ENCODE results near the gene ELFN1. TPM values are rescaled to one million over a fixed set of nuclear protein-coding genes. Genes with fewer than 3 reads are reported as not detected.

Gene ELFN1
- total RNA-seq, 4 donors from 2014 or later: 0.12 to 1.0 (median 0.46) TPM

- intact Hi-C loops (cut with DNase I; ENCODE audit: low total_unique reads): no loop called here
- Histone ChIP-seq H3K27me3 (no peaks in the 10 kb centered on the region), H3K4me1 (no peaks in the 10 kb centered on the region), H3K4me3 (no peak overlapping the region), H3K27ac (no peak overlapping the region), H3K36me3 (no peaks in the 10 kb centered on the region), H3K9me3 (no peaks in the 10 kb centered on the region)
- no peak for TF ChIP-seq CTCF (IDR thresholded peaks at IDR 0.05 in 4 of 5, conservative IDR thresholded peaks at IDR 0.05 in 1 of 5)
- no peak for TF ChIP-seq POLR2A (IDR thresholded peaks at IDR 0.05)
- ATAC-seq: no peak
- no peak for DNase-seq
- in situ Hi-C loops (cut with MboI; ENCODE audit: low sequenced_read_pairs in 4 of 4): no loop called here
These were observed 69.5 kb downstream of the ELFN1 start for GRCh38 chr7:1739593-1739992.

- Histone ChIP-seq H3K4me1 (no peaks in the 10 kb centered on the region), H3K27ac (no peak overlapping the region), H3K9me3 (no peaks in the 10 kb centered on the region), H3K36me3 (no peaks in the 10 kb centered on the region), H3K27me3 (no peaks in the 10 kb centered on the region), H3K4me3 (no peak overlapping the region)
- in situ Hi-C loops (cut with MboI; ENCODE audit: low sequenced_read_pairs in 4 of 4): no loop called here
- DNase-seq (no peak), ATAC-seq (no peak)
- intact Hi-C loops (cut with DNase I; ENCODE audit: low total_unique reads): no loop called here
- TF ChIP-seq POLR2A (IDR thresholded peaks at IDR 0.05): no peak
- no peak for TF ChIP-seq CTCF (IDR thresholded peaks at IDR 0.05 in 4 of 5, conservative IDR thresholded peaks at IDR 0.05 in 1 of 5)
These were observed 70.1 kb downstream of the ELFN1 start for GRCh38 chr7:1740214-1740613.

GRCh38 chr7:1741246-1741645 lies 71.2 kb downstream of the ELFN1 start:
- Histone ChIP-seq H3K9me3 (no peaks in the 10 kb centered on the region), H3K27me3 (no peaks in the 10 kb centered on the region), H3K36me3 (no peaks in the 10 kb centered on the region), H3K4me3 (no peak overlapping the region), H3K27ac (no peak overlapping the region), H3K4me1 (no peaks in the 10 kb centered on the region)
- TF ChIP-seq CTCF (IDR thresholded peaks at IDR 0.05 in 4 of 5, conservative IDR thresholded peaks at IDR 0.05 in 1 of 5): no peak
- TF ChIP-seq POLR2A (IDR thresholded peaks at IDR 0.05): no peak
- in situ Hi-C loops (cut with MboI; ENCODE audit: low sequenced_read_pairs in 4 of 4) (no loop called here), intact Hi-C loops (cut with DNase I; ENCODE audit: low total_unique reads) (no loop called here)
- DNase-seq: no peak
- ATAC-seq: no peak

- Histone ChIP-seq H3K36me3 (no peaks in the 10 kb centered on the region), H3K9me3 (no peaks in the 10 kb centered on the region), H3K4me1 (no peaks in the 10 kb centered on the region), H3K27ac (no peak overlapping the region), H3K4me3 (peak overlapping the region in 1 of 4 donors; percentile 9), H3K27me3 (no peaks in the 10 kb centered on the region)
- DNase-seq (no peak), ATAC-seq (no peak)
- in situ Hi-C loops (cut with MboI; ENCODE audit: low sequenced_read_pairs in 4 of 4): no loop called here
- intact Hi-C loops (cut with DNase I; ENCODE audit: low total_unique reads): no loop called here
- no peak for TF ChIP-seq POLR2A (IDR thresholded peaks at IDR 0.05)
- TF ChIP-seq CTCF (IDR thresholded peaks at IDR 0.05 in 4 of 5, conservative IDR thresholded peaks at IDR 0.05 in 1 of 5): no peak
These were observed 71.9 kb downstream of the ELFN1 start for GRCh38 chr7:1741751-1742554.

Measured in gastrocnemius medialis (tissue), 4 donors.